Osteocyte (in vitro differentiated cells): ENCODE results near the gene LXN. TPM values are rescaled to one million over a fixed set of nuclear protein-coding genes. Genes with fewer than 3 reads are reported as not detected.

ENCODE experiments used
- DNase-seq: peaks from one replicate; pipeline ENCODE4 v3.0.0; 2021; ENCODE audit warnings: mixed read lengths; ENCODE audit not compliant: unreplicated experiment; ENCODE audit errors: extremely low spot score
- H3K27ac Mint-ChIP-seq: one replicate; pipeline ENCODE4 v1.8.0; 2021; ENCODE audit warnings: mild to moderate bottlenecking, mixed read lengths; ENCODE audit not compliant: unreplicated experiment
- H3K27me3 Mint-ChIP-seq: one replicate; pipeline ENCODE4 v1.8.0; 2021; ENCODE audit warnings: mixed read lengths; ENCODE audit not compliant: unreplicated experiment
- H3K36me3 Mint-ChIP-seq: one replicate; pipeline ENCODE4 v1.8.0; 2021; ENCODE audit warnings: mixed read lengths; ENCODE audit not compliant: unreplicated experiment
- H3K4me1 Mint-ChIP-seq: one replicate; pipeline ENCODE4 v1.8.0; 2021; ENCODE audit warnings: mixed read lengths; ENCODE audit not compliant: unreplicated experiment
- H3K4me3 Mint-ChIP-seq: one replicate; pipeline ENCODE4 v1.8.0; 2021; ENCODE audit warnings: mild to moderate bottlenecking, moderate library complexity, mixed read lengths; ENCODE audit not compliant: unreplicated experiment
- H3K9me3 Mint-ChIP-seq: one replicate; pipeline ENCODE4 v1.8.0; 2021; ENCODE audit warnings: mixed read lengths; ENCODE audit not compliant: unreplicated experiment
- total RNA-seq: library from RNA; stranded (reverse); gene quantifications from 2 replicates; pipeline ENCODE4 v1.2.1, GENCODE V29; 2021
- TF ChIP-seq, protein P1 (sequence below): fragments of 200-600 bp; sonication (generic); IDR thresholded peaks from 2 replicates; pipeline ENCODE4 v1.5.0; 2021; ENCODE audit warnings: antibody characterized with exemption, mild to moderate bottlenecking, moderate library complexity

LXN gene
- total RNA-seq, 1 donor from 2014 or later, result 7.3 TPM

DNA sequence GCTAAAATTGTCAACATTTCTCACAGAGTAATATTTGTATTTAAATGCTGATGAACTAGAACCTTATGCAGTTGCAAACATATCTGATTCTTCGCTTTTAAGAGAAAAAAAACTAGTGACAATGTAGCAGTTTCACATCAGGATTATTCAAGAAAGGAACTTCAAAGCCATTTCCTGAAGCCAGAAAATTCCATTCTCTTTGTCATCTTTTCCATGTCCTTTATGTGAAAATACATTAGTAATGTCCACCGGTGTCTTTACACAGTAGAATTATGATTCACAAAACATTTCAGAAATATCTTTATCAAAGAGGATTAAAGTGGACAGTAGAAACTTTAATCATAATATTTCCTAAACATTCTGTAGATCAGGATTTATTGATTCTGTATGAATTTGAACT is 12.7 kb upstream of the LXN start:
- TF ChIP-seq, protein P1, sequence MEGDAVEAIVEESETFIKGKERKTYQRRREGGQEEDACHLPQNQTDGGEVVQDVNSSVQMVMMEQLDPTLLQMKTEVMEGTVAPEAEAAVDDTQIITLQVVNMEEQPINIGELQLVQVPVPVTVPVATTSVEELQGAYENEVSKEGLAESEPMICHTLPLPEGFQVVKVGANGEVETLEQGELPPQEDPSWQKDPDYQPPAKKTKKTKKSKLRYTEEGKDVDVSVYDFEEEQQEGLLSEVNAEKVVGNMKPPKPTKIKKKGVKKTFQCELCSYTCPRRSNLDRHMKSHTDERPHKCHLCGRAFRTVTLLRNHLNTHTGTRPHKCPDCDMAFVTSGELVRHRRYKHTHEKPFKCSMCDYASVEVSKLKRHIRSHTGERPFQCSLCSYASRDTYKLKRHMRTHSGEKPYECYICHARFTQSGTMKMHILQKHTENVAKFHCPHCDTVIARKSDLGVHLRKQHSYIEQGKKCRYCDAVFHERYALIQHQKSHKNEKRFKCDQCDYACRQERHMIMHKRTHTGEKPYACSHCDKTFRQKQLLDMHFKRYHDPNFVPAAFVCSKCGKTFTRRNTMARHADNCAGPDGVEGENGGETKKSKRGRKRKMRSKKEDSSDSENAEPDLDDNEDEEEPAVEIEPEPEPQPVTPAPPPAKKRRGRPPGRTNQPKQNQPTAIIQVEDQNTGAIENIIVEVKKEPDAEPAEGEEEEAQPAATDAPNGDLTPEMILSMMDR, result no peak
- Mint-ChIP-seq H3K4me1 (no peaks in the 10 kb centered on the region), H3K27ac (no peak overlapping the region), H3K27me3 (no peaks in the 10 kb centered on the region), H3K36me3 (peaks cover 15% of the 10 kb centered on the region), H3K4me3 (no peak overlapping the region), H3K9me3 (no peaks in the 10 kb centered on the region)
- DNase-seq, result no peak

DNA sequence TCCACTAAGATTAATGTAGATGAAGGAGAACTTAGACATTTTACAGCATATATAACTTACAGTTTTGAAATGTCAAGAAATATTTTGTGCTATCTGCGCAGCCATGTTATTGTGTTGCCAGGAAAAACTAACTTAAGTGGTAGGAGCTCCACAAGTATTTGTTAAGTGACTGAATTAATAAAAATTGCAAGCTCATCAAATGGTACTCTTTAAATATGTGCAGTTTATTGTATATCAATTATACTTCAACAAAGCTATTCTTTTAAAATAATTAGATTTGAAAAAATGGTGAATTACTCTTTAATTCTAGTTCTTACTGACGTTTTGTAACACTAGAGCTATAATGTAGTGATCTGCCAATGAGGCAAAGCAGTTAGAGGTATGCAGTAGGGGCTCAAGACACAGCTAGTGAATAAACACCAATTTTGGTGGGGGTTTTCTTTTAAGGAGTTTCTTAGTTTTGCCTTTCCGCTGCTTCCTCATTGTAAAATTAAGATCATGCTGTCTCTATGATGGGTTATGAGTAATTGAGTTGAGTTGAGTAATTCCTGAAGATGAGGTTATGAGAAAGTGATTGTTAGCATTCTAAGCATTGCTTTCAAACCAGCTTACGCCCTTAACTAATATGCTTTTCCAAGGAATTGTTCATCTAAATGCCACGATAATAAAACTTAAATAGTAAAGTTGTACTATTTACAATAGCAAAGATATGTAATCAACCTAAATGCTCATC is 10.9 kb upstream of the LXN start:
- Mint-ChIP-seq H3K27ac (no peak overlapping the region), H3K9me3 (no peaks in the 10 kb centered on the region), H3K36me3 (peaks cover 17% of the 10 kb centered on the region), H3K4me1 (no peaks in the 10 kb centered on the region), H3K27me3 (no peaks in the 10 kb centered on the region), H3K4me3 (no peak overlapping the region)
- DNase-seq, result no peak
- TF ChIP-seq, protein P1, result no peak

DNA sequence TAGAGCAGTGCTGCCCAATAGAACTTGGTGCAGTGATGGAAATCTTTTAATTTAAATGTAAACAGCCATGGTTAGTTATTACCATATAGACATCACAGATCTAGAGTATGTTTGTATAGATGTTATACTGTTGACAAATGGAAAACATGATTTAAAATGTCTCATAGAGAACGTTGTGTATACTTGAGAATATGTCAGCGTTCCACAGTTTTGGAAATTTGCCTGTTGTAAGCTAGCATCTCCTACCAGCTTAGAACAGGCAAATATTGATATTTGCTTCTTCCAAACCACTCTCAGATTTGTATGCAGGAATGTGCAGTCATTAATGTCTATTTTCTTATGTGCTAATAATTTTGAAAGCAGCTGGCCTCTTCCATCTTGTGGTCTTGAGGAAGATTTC is 8.4 kb upstream of the LXN start:
- H3K9me3 Mint-ChIP-seq, result no peaks in the 10 kb centered on the region
- no peak overlapping the region for H3K27ac Mint-ChIP-seq
- no peak for DNase-seq
- H3K4me1 Mint-ChIP-seq, result no peaks in the 10 kb centered on the region
- peaks cover 24% of the 10 kb centered on the region for H3K36me3 Mint-ChIP-seq
- no peak overlapping the region for H3K4me3 Mint-ChIP-seq
- TF ChIP-seq, protein P1, result no peak
- H3K27me3 Mint-ChIP-seq, result no peaks in the 10 kb centered on the region

DNA sequence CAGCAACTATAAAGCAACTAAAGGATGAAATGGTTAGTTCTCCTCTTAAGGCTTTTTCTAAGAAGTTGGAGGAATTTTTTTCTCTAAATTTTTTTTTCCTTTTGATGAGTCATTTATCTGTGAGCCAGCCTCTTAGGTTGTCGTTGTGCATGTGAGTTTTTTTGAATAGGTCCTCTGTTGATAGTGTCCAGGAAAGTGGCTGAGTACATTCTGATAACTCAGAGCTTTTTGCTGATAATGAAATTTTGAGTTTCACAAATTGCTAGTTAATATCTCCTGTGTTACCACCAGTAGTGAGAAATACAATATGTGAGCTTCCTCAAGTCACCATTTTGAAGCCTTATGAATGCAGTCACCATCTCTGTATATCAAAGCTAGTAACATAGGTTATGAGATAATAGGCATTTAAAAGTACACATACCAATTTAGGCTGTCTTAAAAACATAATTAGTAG is 7.1 kb upstream of the LXN start:
- no peaks in the 10 kb centered on the region for H3K9me3 Mint-ChIP-seq
- no peak for DNase-seq
- no peak overlapping the region for H3K27ac Mint-ChIP-seq
- TF ChIP-seq, protein P1, result no peak
- H3K4me3 Mint-ChIP-seq, result no peak overlapping the region
- H3K36me3 Mint-ChIP-seq, result peaks cover 22% of the 10 kb centered on the region
- no peaks in the 10 kb centered on the region for H3K4me1 Mint-ChIP-seq
- H3K27me3 Mint-ChIP-seq, result no peaks in the 10 kb centered on the region

DNA sequence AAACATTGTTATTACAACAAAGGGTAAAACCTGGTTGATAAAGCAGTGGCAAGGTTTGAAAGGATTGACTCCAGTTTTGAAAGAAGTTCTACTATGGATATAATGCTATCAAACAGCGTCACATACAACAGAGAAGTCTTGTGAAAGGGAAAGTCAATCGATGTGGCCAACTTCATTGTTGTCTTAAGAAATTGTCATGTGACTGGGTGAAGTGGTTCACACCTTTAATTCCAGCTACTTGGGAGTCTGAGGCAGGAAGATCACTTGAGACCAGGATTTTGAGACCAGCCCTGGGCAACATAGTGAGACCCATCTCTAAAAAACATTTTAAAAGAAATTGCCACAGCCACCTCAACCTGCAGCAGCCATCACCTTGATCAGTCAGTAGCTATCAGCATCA is 6.2 kb upstream of the LXN start:
- Mint-ChIP-seq H3K4me3 (no peak overlapping the region), H3K27me3 (no peaks in the 10 kb centered on the region), H3K4me1 (no peaks in the 10 kb centered on the region), H3K36me3 (peaks cover 19% of the 10 kb centered on the region), H3K9me3 (no peaks in the 10 kb centered on the region), H3K27ac (no peak overlapping the region)
- no peak for DNase-seq
- TF ChIP-seq, protein P1, result no peak
